Measurements from ENCODE around the gene PITPNC1.
"Not testable (repeated sequence)": the region's sequence is repeated elsewhere in the genome, so short reads cannot be mapped to it uniquely, and the experiment has no call there.

- not testable (repeated sequence) for TF ChIP-seq CTCF, POLR2A (IDR thresholded peaks at IDR 0.05)
These were observed 325.8 kb downstream of the PITPNC1 start for GRCh38 chr17:67702861-67703260.

Measured in uterus (tissue), 2 donors.